ENCODE measurements around the gene C10orf53. TPM values are rescaled to one million over a fixed set of nuclear protein-coding genes. Genes with fewer than 3 reads are reported as not detected.

C10orf53 gene
- total RNA-seq, 1 experiment from 2014 or later = not detected

DNA sequence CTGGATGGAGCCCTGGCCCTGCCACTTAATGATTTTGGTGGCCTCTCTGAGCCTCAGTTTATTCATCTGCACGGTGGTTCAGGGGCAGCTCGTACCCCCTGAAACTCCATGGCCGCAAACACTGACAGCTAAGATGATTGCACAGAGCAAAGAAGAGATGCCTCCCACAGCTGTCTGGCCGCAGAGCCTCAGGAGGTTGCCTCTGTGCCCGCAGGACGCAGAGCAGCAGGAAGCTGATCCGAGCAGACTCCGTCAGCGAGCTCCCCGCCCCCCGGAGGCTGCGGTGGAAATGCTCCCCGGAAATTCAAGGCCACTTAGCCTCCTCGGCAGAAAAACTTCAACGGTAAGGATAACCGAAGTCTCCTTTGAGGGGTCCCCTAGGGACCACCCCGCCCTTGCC, 30.2 kb upstream of the C10orf53 start:
- no peaks in the 10 kb centered on the region for H3K9me3 Mint-ChIP-seq
- Histone ChIP-seq H3K79me1 (ENCODE audit: insufficient read depth, low read depth, low read length, poor library complexity, severe bottlenecking) (no peaks in the 10 kb centered on the region), H2BK20ac (ENCODE audit: low read depth, low read length, poor library complexity, severe bottlenecking) (no peak overlapping the region), H2AK5ac (ENCODE audit: insufficient read length, low read length) (no peak overlapping the region), H3K14ac (ENCODE audit: insufficient read depth, low read length) (no peak overlapping the region), H4K91ac (ENCODE audit: insufficient read length, low read depth, low read length) (no peak overlapping the region), H3K4ac (ENCODE audit: low read depth, low read length) (no peak overlapping the region), H3K23ac (ENCODE audit: insufficient read length, low read depth, low read length) (no peak overlapping the region), H3K79me2 (ENCODE audit: insufficient read depth, low read length) (no peaks in the 10 kb centered on the region), H3K23me2 (ENCODE audit: insufficient read length, low read depth, low read length, poor library complexity, severe bottlenecking) (no peaks in the 10 kb centered on the region), H2BK120ac (ENCODE audit: low read depth, low read length, poor library complexity, severe bottlenecking) (no peak overlapping the region), H2BK12ac (ENCODE audit: insufficient read length, low read depth, low read length) (no peak overlapping the region), H3K4me1 (ENCODE audit: insufficient read depth, low read length) (no peaks in the 10 kb centered on the region), H3K18ac (ENCODE audit: insufficient read length, low read depth, low read length) (no peak overlapping the region), H3K4me2 (ENCODE audit: insufficient read depth, insufficient read length, low read length) (no peak overlapping the region), H3K9ac (ENCODE audit: extremely low read depth, insufficient read length, low read length) (no peak overlapping the region), H4K5ac (ENCODE audit: insufficient read length, low read depth, low read length) (no peak overlapping the region), H3K56ac (ENCODE audit: insufficient read length, low read depth, low read length) (no peak overlapping the region), H4K20me1 (ENCODE audit: control insufficient read depth, insufficient read depth, insufficient read length) (no peaks in the 10 kb centered on the region), H2BK5ac (ENCODE audit: insufficient read length, low read length) (no peak overlapping the region), H3K9me3 (ENCODE audit: control insufficient read depth, low read depth, low read length) (no peaks in the 10 kb centered on the region), H2AFZ (ENCODE audit: low read length) (no peak overlapping the region), H2BK15ac (ENCODE audit: low read depth, low read length) (no peak overlapping the region), H3T11ph (ENCODE audit: low read length) (no peak overlapping the region), H3K27me3 (ENCODE audit: insufficient read depth, low read length) (no peaks in the 10 kb centered on the region; the same call in 1 of the 2 replicates), H4K8ac (replicated peaks; ENCODE audit: insufficient read length, low read depth, low read length) (no peak overlapping the region), H3K27ac (ENCODE audit: insufficient read length, low read depth, low read length) (no peak overlapping the region)
- no peaks in the 10 kb centered on the region for H3K36me3 Mint-ChIP-seq (ENCODE audit: insufficient read depth in 1 of 3, low read depth in 3 of 3)
- H3K27me3 Mint-ChIP-seq (ENCODE audit: low read depth) = peaks cover 61% of the 10 kb centered on the region
- H3K4me1 Mint-ChIP-seq = peaks cover 9 to 13% of the 10 kb centered on the region in 2 experiments
- peak; percentile 59 for DNase-seq
- peak overlapping the region in 1 of 3 experiments; percentile 83; a peak in 1 of 7 replicates for H3K27ac Mint-ChIP-seq
- H3K4me3 Mint-ChIP-seq = no peak overlapping the region; a peak in 1 of 5 replicates
- WGBS (ENCODE audit: extremely low coverage, insufficient read length, low lambda C conversion rate) = no CpG with 5 or more reads among the region's 17 CpGs
- TF ChIP-seq CTCF (conservative IDR thresholded peaks at IDR 0.05) = peak; percentile 30; the same call in 2 of the 3 replicates
